ENCODE results near the gene ANLN.
"Not testable (repeated sequence)": the region's sequence is repeated elsewhere in the genome, so short reads cannot be mapped to it uniquely, and the experiment has no call there.

ANLN gene

GRCh38 chr7:36378555-36378954 is 11.1 kb upstream of the ANLN start:
- not testable (repeated sequence) for DNase-seq

DNA sequence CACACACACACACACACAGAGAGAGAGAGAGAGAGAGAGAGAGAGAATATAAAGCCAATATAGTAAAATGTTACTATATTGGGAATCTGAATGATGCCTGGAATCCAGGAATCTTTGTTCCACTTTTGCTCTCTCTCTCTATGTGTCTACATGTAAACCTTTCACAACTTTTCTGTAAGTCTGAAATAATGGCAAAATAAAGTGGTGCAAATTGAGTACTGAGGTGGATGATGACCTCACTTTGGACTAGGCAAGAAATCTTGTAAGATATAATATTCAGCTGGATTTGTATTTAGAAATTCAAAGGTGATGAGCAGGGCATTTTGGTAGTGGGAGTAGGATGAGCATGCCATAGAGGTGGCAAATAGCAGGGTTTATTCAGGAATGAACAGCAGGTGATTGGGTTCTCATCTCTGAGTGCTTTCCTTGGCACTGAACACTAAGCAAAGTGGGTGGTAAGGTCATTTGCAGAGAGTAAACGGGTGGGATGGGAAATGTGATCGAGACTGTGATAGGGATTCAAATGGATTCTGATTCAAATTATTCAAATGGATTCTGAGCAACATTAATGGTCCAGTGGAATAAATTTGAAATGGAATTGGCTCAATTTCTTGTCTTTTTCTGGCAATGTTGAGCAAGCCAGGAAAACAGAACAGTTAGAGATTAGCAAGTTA is 9.7 kb upstream of the ANLN start:
- DNase-seq, result no peak

- no peak for DNase-seq
These were observed 8.6 kb upstream of the ANLN start for GRCh38 chr7:36381056-36381455.

DNA sequence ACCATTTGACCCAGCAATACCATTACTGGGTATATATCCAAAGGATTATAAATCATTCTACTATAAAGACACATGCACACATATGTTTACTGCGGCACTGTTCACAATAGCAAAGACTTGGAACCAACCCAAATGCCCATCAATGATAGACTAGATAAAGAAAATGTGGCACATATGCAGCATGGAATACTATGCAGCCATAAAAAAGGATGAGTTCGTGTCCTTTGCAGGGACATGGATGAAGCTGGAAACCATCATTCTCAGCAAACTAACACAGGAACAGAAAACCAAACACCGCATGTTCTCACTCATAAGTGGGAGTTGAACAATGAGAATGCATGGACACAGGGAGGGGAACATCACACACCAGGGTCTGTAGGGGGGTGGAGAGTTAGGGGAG is 6.4 kb upstream of the ANLN start:
- DNase-seq, result not testable (repeated sequence)

- not testable (repeated sequence) for DNase-seq
These were observed 4.0 kb upstream of the ANLN start for GRCh38 chr7:36385646-36386045.

- no peak for DNase-seq
These were observed 2.0 kb upstream of the ANLN start for GRCh38 chr7:36387435-36388231.

GRCh38 chr7:36388423-36388822 is 1.2 kb upstream of the ANLN start:
- DNase-seq, result no peak

GRCh38 chr7:36390199-36391090 is 783 bp downstream of the ANLN start:
- DNase-seq, result peak; percentile 74

DNA sequence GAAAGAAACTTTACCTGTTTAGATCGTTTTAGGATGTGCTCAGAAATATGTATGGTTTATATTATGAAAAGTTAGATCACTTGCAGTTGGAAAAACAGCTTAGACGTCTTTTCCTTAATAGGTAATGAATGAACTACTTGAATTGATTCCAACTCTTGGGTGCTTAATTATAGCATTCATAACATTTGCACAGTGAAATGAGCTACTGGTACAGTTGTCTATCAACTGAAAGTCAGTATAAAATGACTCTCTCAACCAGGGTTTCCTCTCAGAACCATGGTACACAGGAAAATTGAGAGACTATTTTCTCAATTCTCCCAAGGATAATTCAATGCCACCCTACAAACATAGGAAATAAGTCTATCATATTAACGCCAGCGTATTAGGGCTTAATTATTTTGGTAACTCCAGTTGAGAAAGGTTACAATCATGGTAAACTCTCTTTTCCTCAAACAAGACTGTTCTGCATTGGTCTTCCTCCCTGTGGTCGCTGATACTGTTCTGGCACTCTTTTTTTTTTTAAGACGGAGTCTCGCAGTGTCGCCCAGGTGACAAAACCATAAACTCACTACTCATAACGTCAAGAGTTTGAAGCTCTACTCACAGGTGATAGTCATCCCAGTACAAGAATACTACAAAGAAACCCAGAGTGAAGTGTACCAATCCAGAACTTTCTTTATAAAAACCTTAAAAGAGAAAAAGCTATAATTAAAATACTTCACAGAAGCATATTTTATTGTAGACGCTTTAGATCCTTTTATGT is 2.0 kb downstream of the ANLN start:
- no peak for DNase-seq

DNA sequence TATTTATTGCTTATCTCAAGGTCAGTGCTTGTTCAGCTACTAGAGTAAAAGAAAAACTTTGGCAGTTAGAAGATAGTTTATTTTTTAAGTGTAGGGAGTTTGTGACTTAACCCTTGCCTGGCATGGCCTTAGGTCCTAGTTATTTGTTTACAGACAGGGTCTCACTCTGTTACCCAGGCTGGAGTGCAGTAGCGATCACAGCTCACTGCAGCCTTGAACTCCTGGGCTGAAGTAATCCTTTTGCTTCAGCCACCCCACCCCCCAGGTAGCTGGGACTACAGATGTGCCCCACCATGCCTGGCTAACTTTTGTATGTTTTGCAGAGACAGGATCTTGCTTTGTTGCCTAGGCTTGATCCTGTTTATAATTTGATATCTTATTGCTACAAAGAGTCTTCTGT is 4.2 kb downstream of the ANLN start:
- DNase-seq, result no peak

DNA sequence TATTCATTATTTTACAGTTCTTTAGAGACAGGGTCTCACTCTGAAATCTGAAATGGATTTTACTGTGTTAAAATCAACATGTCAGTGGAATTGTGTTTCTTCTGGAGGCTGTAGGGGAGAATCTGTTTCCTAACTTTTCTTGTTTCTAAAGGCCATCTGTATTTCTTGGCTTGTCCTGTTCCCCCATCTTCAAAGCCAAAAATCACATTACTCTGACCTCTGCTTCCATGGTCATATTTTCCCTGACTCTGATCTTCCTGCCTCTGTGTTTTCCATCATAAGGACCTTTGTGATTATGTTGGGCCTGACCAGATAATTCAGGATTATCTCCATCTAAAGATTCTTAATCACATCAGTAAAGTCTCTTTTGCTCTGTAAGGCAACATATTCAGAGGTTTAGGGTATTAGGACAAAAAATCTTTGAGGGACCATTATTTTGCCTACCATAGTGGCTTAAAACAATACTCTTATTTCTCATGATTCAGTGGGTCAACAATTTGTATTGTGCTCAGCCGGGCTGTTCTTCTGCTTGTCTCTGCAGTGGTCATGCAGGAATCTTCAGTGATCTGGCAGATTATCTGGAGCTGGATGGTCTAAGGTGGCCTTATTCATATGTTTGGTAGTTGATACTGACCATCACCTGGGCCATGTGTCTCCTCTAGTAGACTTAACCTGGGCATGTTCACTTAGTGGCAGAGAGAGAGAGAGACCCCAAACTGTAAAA is 5.7 kb downstream of the ANLN start:
- DNase-seq, result no peak

DNA sequence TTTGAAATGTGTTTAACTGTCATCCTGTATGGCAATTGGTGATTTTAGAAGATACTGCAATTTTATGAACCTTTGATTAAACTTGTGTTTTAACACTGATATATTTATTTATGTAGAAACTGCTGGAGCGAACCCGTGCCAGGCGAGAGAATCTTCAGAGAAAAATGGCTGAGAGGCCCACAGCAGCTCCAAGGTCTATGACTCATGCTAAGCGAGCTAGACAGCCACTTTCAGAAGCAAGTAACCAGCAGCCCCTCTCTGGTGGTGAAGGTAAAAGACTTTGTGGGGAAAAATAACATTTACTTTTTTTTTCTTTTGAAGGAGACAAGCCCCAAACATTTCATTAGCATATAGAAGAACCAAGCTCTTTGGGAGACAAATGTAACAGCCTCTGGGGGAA is 6.5 kb downstream of the ANLN start:
- no peak for DNase-seq

DNA sequence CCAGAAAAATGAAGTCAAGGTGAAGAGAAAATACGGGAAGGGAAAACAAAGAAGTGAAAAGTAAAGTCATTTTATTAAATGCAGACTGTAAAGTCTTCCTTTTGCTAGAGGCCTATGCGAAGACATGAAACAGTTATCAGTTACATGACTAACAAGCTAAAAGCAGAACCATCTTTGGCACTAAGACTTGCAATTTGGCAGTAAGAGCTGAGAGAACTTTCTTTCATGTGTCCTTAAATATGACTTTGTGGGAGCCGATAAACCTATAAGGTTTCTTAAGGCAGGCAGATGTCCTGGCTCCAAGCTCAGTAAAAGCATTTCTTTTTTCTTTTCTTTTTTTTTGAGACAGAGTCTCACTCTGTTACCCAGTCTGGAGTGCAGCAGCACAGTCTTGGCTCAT is 10.4 kb downstream of the ANLN start:
- no peak for DNase-seq

DNA sequence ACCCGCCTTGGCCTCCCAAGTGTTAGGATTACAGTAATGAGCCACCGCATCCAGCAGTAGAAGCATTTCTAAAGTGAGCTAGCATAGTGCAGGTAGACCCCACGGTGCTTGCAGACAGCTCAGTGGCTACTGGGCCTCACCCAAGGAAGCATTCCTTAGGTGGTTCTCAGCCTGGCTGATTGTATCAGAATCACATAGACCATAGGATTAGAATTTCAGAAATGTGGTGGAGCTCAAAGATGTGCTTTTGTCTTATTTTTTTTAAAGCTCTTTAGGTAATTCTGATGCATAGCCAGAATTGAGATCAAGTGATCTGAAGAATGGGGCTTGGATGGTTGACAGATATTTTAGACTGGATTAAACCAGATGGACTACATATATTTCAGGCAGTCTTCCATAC is 10.9 kb downstream of the ANLN start:
- DNase-seq, result no peak

- DNase-seq, result no peak
These were observed 13.8 kb downstream of the ANLN start for GRCh38 chr7:36403452-36403851.

DNA sequence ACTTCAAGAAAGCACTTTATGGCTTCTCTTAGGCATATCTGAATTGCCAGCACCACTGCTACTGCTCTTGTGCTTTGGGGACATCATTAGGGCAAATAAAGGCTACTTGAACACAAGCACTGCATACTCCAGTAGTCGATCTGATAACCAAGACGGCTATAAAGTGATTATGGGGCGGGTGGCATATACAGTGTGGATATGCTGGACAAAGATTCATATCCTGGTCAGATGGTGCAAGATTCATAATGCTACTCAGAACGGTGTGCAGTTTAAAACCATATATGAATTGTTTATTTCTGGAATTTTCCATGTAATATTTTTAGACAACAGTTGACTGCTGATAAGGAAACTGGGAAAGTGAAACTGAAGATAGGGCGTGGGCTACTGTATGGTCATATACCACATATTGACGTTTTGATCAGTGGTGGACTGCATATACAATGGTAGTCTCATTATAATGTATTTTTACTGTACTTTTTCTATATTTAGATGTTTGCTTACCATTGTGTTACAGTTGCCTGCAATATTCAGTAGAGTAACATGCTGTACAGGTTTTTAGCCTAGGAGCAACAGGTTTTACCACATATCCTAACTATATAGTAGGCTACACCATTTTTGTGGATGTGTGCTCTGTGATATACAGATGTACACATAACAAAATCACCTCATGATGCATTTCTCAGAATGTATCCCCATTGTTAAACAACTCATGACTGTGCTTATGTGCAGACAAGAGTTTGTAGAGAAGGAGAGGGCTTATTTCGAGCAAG is 15.2 kb downstream of the ANLN start:
- peak; percentile 19 for DNase-seq

GRCh38 chr7:36405409-36405803 is 15.7 kb downstream of the ANLN start:
- DNase-seq, result no peak

DNA sequence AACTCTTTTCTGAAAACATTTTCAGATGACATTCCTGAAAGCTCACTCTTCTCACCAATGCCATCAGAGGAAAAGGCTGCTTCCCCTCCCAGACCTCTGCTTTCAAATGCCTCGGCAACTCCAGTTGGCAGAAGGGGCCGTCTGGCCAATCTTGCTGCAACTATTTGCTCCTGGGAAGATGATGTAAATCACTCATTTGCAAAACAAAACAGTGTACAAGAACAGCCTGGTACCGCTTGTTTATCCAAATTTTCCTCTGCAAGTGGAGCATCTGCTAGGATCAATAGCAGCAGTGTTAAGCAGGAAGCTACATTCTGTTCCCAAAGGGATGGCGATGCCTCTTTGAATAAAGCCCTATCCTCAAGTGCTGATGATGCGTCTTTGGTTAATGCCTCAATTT is 16.5 kb downstream of the ANLN start:
- no peak for DNase-seq

DNA sequence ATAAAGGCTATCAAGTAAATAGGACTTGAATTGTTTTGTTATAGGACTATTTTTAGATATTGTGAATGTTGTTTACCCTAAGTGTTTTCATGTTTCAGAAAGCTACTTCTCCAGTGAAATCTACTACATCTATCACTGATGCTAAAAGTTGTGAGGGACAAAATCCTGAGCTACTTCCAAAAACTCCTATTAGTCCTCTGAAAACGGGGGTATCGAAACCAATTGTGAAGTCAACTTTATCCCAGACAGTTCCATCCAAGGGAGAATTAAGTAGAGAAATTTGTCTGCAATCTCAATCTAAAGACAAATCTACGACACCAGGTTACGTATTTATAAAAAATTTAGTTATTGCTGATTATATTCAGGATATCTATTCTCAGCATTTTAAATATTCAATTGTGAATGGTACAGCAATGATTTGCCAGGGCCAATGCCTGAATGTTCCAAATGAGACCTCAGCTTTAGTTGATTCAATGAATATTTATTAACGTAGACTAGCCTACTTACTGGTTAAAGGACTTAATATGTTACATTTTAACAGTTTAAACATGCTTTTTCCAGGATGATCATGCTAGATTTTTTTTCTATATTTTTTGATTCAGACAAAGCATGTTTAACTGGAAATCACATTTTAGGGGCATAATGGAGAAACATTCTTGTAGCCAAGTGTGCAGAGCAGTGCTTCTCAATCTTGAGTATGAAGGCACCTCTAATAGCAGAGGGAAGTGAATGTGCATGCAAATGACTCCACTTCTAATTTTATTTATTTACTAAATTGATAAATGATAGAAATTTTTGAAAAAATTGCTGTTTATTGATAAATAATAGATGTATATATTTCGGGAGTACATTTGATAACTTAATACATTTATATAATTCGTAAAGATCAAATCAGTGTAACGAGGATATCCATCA is 18.2 kb downstream of the ANLN start:
- DNase-seq, result no peak

DNA sequence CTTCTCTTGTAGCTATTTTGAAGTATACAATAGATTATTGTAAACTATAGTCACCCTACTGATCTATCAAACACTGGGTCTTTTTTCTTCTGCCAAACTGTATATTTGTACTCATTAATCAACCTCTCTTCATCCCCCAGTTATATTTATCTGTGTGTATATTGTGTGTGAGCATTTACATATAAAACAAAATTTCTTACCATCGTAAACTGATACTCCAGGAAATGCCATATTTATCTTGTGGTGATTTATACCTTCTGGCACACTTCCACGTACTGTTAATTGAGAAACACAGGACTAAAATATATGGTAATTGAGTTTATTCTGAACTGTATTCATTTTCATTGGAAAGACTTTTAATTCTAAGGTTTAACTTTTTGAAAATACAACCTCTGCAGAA is 18.9 kb downstream of the ANLN start:
- DNase-seq, result no peak

Data from suppressor macrophage treated with lipopolysaccharide for 4 hours (primary cell).